ENCODE data around the gene ADCY5. TPM values are rescaled to one million over a fixed set of nuclear protein-coding genes. Genes with fewer than 3 reads are reported as not detected.

The ADCY5 gene
- total RNA-seq, 1 donor, result under 0.01 TPM

- no peak for DNase-seq (ENCODE audit: low read depth)
- no peak overlapping the region for H3K4me3 ChIP-seq (ENCODE audit: low read depth, low read length)
- TF ChIP-seq CTCF (IDR thresholded peaks at IDR 0.05; ENCODE audit: insufficient read depth, low read length), result no peak
Measured at GRCh38 chr3:123396171-123397049, 52.5 kb downstream of the ADCY5 start.

DNA sequence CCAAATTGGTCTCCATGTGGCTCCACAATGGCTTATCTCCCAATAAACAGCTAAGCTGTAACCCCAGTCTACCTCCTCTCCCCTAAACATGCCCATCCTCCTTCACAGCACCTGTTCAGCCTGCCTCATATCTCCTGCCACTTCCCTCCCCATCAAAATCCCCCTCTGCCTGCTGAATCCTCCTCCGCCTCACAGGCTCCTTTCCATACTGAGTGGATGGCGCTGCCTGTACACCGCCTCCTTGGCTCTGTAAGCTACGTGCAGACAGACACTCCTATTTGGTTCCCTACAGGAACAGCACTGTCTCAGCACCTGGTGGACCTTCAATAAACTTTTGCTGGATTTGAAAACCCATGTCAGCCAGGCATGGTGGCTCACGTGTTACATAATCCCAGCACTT, 53.7 kb downstream of the ADCY5 start:
- TF ChIP-seq CTCF (IDR thresholded peaks at IDR 0.05; ENCODE audit: insufficient read depth, low read length), result no peak
- DNase-seq (ENCODE audit: low read depth), result no peak
- no peak overlapping the region for H3K4me3 ChIP-seq (ENCODE audit: low read depth, low read length)

GRCh38 chr3:123394391-123395020, 54.4 kb downstream of the ADCY5 start:
- no peak for DNase-seq (ENCODE audit: low read depth)
- no peak for TF ChIP-seq CTCF (IDR thresholded peaks at IDR 0.05; ENCODE audit: insufficient read depth, low read length)
- H3K4me3 ChIP-seq (ENCODE audit: low read depth, low read length), result no peak overlapping the region

- H3K4me3 ChIP-seq (ENCODE audit: low read depth, low read length), result no peak overlapping the region
- no peak for DNase-seq (ENCODE audit: low read depth)
- TF ChIP-seq CTCF (IDR thresholded peaks at IDR 0.05; ENCODE audit: insufficient read depth, low read length), result no peak
Measured at GRCh38 chr3:123392871-123393620, 55.8 kb downstream of the ADCY5 start.

DNA sequence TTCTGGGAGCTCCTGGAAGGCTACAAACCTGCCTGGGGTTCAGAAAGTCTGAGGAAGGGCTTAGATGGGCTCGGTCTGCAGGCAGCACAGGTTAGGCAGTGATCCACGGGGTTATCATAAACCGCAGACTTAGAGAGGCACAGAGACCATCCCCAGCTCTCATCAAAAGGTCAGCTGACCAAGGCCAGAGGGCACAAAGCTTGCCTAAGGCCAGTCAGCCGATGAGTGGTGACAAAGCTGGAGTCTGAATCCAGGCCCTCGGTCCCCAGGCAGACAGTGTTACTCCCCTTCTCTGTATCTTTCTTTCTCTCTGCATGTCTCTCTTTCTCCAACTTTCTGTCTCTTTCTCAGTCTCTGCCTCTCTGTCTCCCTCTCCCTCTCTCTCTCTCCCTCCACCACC, 56.5 kb downstream of the ADCY5 start:
- H3K4me3 ChIP-seq (ENCODE audit: low read depth, low read length), result no peak overlapping the region
- TF ChIP-seq CTCF (IDR thresholded peaks at IDR 0.05; ENCODE audit: insufficient read depth, low read length), result no peak
- no peak for DNase-seq (ENCODE audit: low read depth)

DNA sequence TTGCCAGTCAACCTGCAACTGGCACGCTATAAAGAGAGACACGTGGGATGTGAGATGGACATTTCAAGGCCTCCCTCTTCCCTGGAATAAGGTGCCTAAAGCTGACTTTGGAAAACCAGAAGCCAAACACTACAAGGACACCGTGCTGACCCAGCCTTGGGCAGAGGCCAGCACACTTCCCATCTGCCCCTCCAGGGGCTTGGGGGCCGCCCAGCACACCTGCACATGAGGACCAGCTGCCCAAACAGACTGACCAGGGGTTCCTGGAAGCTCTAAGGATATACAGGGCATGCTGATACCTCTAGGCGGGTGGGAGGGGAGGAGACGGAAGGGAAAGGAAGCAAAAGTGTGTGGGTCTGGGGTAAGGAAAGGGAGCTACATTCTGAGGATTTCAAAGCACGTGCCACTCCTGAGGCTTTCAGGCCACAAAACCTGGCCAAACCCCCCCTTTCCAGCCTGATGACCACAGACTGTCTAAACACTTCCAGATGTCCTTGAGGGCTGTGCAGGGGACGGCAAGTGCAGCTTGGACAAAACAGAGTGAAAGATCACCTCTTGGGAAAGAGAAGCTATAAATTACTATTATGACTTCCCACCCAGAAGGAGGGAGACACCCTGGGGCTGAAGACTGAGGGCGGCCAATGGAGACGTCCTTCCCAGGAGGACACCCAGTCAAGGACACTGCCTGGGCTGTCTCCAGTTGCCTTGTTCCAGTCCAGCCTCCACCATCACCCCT, 57.9 kb downstream of the ADCY5 start:
- no peak for DNase-seq (ENCODE audit: low read depth)

More for the DNA sequence above, 57.9 kb downstream of the ADCY5 start:
- H3K4me3 ChIP-seq (ENCODE audit: low read depth, low read length), result no peak overlapping the region
- no peak for TF ChIP-seq CTCF (IDR thresholded peaks at IDR 0.05; ENCODE audit: insufficient read depth, low read length)

All from fibroblast of the aortic adventitia (primary cell).